WTC11 (cell line): ENCODE measurements around the gene EIF2D. TPM values are rescaled to one million over a fixed set of nuclear protein-coding genes. Genes with fewer than 3 reads are reported as not detected.

Experiments
- ATAC-seq: fragments of 200-7000 bp; cut with Tn5 transposase; 2 replicates; pipeline ENCODE4 v1.10.0; 2021; ENCODE audit warnings: mild to moderate bottlenecking, moderate library complexity
- CTCF ChIA-PET: fragments of 300-600 bp; sonication (Branson Sonifier 250); formaldehyde crosslinking; loops from one replicate; lab custom pipeline; 2021; ENCODE audit warnings: antibody characterized with exemption; lab: Charles Lee
- POLR2A ChIA-PET: fragments of 350-600 bp; sonication (Branson Sonifier 250); formaldehyde crosslinking; loops from one replicate; lab custom pipeline; 2021; ENCODE audit warnings: antibody characterized with exemption; lab: Charles Lee
- DNase-seq: peaks from one replicate; pipeline ENCODE4 v3.0.0; 2021; ENCODE audit warnings: low spot score
- H3K27ac Mint-ChIP-seq: 2 replicates; pipeline ENCODE4 v1.8.0; 2021; ENCODE audit warnings: mixed read lengths
- H3K27me3 Mint-ChIP-seq: 2 replicates; pipeline ENCODE4 v1.8.0; 2021; ENCODE audit warnings: low read depth, mild to moderate bottlenecking, moderate library complexity, mixed read lengths
- H3K36me3 Mint-ChIP-seq: 2 replicates; pipeline ENCODE4 v1.8.0; 2021; ENCODE audit warnings: mixed read lengths
- H3K4me1 Mint-ChIP-seq: 2 replicates; pipeline ENCODE4 v1.8.0; 2022; ENCODE audit warnings: mixed read lengths
- H3K4me3 Mint-ChIP-seq: 2 replicates; pipeline ENCODE4 v1.8.0; 2021; ENCODE audit warnings: mild to moderate bottlenecking, moderate library complexity, mixed read lengths
- H3K9me3 Mint-ChIP-seq: 2 replicates; pipeline ENCODE4 v1.8.0; 2021; ENCODE audit warnings: mixed read lengths
- ATF1 ChIP-seq: sonication (generic); formaldehyde crosslinking; IDR thresholded peaks from 2 replicates; pipeline ENCODE4 v1.8.1; 2023; ENCODE audit warnings: mild to moderate bottlenecking, moderate library complexity, missing genetic modification reagents
- ELF4 ChIP-seq: sonication (generic); formaldehyde crosslinking; IDR thresholded peaks from 2 replicates; pipeline ENCODE4 v1.8.1; 2022; ENCODE audit warnings: low read depth, mild to moderate bottlenecking, moderate library complexity, missing genetic modification reagents
- ETV6 ChIP-seq: sonication (generic); formaldehyde crosslinking; IDR thresholded peaks from 2 replicates; pipeline ENCODE4 v1.8.1; 2022; ENCODE audit warnings: mild to moderate bottlenecking, missing genetic modification reagents
- GTF2I ChIP-seq: fragments of 250-450 bp; sonication (Bioruptor Pico); conservative IDR thresholded peaks from 2 replicates; pipeline ENCODE4 v1.4.0; 2021; ENCODE audit warnings: mild to moderate bottlenecking
- IRF2 ChIP-seq: sonication (generic); formaldehyde crosslinking; IDR thresholded peaks from 2 replicates; pipeline ENCODE4 v1.8.0; 2022; ENCODE audit warnings: low read depth, missing genetic modification reagents, borderline replicate concordance
- SMAD3 ChIP-seq: sonication (generic); formaldehyde crosslinking; IDR thresholded peaks from 2 replicates; pipeline ENCODE4 v1.8.0; 2022; ENCODE audit warnings: missing genetic modification reagents, mild to moderate bottlenecking, borderline replicate concordance
- TEAD1 ChIP-seq: sonication (generic); formaldehyde crosslinking; IDR thresholded peaks from 2 replicates; pipeline ENCODE4 v1.8.0; 2022; ENCODE audit warnings: mild to moderate bottlenecking, missing genetic modification reagents
- TP53 ChIP-seq: sonication (generic); formaldehyde crosslinking; IDR thresholded peaks from 2 replicates; pipeline ENCODE4 v1.8.1; 2023; ENCODE audit warnings: mild to moderate bottlenecking, missing genetic modification reagents
- ZNF138 ChIP-seq: sonication (generic); formaldehyde crosslinking; conservative IDR thresholded peaks from 2 replicates; pipeline ENCODE4 v1.8.1; 2022; ENCODE audit warnings: mild to moderate bottlenecking, moderate library complexity, missing genetic modification reagents
- ZNF532 ChIP-seq: fragments of 250-450 bp; sonication (Bioruptor Pico); IDR thresholded peaks from 2 replicates; pipeline ENCODE4 v1.9.0; 2021; ENCODE audit warnings: mild to moderate bottlenecking, borderline replicate concordance
- total RNA-seq: library from RNA; stranded (reverse); gene quantifications from 3 replicates; pipeline ENCODE4 v1.2.3, GENCODE V29; 2021
- TF ChIP-seq, protein P1 (sequence below): sonication (generic); formaldehyde crosslinking; IDR thresholded peaks from 2 replicates; pipeline ENCODE4 v1.8.0; 2023; ENCODE audit warnings: missing genetic modification reagents
- TF ChIP-seq, protein P2 (sequence below): fragments of 250-450 bp; sonication (Bioruptor Pico); IDR thresholded peaks from 2 replicates; pipeline ENCODE4 v1.9.0; 2021; ENCODE audit warnings: mild to moderate bottlenecking
- TF ChIP-seq, protein P3 (sequence below): sonication (generic); formaldehyde crosslinking; IDR thresholded peaks from 2 replicates; pipeline ENCODE4 v1.8.1; 2022; ENCODE audit warnings: mild to moderate bottlenecking, missing genetic modification reagents, moderate library complexity, borderline replicate concordance
- TF ChIP-seq, protein P4 (sequence below): fragments of 250-450 bp; sonication (Bioruptor Pico); conservative IDR thresholded peaks from 2 replicates; pipeline ENCODE4 v1.9.0; 2021; ENCODE audit warnings: mild to moderate bottlenecking
- TF ChIP-seq, protein P5 (sequence below): fragments of 250-450 bp; sonication (Bioruptor Pico); IDR thresholded peaks from 2 replicates; pipeline ENCODE4 v1.9.0; 2021; ENCODE audit warnings: mild to moderate bottlenecking
- TF ChIP-seq, protein P6 (sequence below): sonication (generic); formaldehyde crosslinking; IDR thresholded peaks from 2 replicates; pipeline ENCODE4 v1.8.1; 2022; ENCODE audit warnings: mild to moderate bottlenecking, moderate library complexity, missing genetic modification reagents

The EIF2D gene
- total RNA-seq, 1 experiment from 2014 or later = 35.7 TPM

DNA sequence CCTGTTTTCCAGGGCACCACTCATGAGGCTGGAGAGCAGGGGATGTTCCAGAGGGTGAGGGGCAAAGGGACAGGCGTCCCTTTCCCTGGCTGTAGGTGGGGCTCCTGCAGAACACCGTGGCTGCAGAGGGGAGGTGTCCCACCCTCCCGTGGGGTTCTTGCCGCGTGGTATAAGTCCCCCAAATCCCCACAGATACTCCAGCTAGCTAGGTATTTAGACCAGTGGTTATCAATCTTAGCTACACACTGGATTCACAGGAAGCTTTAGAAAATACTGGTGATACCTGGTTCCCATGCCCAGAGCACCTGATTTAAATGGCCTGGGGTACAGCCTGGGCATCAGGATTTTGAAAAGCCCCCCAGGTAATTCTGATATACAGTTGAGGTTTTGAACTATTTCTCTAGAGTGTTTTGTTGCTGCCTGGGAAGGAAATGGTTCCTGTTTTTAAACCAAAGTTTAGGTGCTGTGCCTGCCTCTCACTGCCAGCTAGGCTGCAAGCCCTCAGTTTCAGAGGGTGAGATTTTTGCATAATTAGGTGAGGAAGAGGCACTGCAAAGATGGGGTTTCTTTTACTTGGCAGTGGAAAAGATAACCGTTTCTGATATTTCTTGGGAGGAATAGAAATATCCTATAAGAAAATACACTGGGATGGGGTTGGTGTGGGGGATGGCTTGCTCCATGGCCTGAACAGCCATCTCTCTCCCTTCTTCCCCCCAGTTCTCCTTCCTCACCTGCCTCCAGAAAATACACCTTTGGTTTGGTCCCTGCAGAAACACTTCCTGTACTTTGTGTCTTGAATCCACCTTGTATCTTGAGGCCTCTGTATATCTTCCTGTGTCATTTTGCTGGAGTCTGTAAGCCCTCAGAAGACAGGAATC, 53.2 kb downstream of the EIF2D start (continued):
- TF ChIP-seq ZNF532 (CRISPR knock-in tag) = no peak

GRCh38 chr1:206557636-206558473, 54.4 kb downstream of the EIF2D start:
- ATAC-seq = no peak
- POLR2A ChIA-PET = no interaction called here
- no peak for TF ChIP-seq ELF4
- TF ChIP-seq, protein P1, sequence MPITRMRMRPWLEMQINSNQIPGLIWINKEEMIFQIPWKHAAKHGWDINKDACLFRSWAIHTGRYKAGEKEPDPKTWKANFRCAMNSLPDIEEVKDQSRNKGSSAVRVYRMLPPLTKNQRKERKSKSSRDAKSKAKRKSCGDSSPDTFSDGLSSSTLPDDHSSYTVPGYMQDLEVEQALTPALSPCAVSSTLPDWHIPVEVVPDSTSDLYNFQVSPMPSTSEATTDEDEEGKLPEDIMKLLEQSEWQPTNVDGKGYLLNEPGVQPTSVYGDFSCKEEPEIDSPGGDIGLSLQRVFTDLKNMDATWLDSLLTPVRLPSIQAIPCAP (CRISPR knock-in tag) = no peak
- TF ChIP-seq, protein P2, sequence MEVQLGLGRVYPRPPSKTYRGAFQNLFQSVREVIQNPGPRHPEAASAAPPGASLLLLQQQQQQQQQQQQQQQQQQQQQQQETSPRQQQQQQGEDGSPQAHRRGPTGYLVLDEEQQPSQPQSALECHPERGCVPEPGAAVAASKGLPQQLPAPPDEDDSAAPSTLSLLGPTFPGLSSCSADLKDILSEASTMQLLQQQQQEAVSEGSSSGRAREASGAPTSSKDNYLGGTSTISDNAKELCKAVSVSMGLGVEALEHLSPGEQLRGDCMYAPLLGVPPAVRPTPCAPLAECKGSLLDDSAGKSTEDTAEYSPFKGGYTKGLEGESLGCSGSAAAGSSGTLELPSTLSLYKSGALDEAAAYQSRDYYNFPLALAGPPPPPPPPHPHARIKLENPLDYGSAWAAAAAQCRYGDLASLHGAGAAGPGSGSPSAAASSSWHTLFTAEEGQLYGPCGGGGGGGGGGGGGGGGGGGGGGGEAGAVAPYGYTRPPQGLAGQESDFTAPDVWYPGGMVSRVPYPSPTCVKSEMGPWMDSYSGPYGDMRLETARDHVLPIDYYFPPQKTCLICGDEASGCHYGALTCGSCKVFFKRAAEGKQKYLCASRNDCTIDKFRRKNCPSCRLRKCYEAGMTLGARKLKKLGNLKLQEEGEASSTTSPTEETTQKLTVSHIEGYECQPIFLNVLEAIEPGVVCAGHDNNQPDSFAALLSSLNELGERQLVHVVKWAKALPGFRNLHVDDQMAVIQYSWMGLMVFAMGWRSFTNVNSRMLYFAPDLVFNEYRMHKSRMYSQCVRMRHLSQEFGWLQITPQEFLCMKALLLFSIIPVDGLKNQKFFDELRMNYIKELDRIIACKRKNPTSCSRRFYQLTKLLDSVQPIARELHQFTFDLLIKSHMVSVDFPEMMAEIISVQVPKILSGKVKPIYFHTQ (CRISPR knock-in tag) = no peak
- TF ChIP-seq GTF2I (CRISPR knock-in tag) = no peak
- no peak for TF ChIP-seq TP53 (CRISPR knock-in tag)
- no peak for TF ChIP-seq TEAD1 (CRISPR knock-in tag)
- TF ChIP-seq, protein P3, sequence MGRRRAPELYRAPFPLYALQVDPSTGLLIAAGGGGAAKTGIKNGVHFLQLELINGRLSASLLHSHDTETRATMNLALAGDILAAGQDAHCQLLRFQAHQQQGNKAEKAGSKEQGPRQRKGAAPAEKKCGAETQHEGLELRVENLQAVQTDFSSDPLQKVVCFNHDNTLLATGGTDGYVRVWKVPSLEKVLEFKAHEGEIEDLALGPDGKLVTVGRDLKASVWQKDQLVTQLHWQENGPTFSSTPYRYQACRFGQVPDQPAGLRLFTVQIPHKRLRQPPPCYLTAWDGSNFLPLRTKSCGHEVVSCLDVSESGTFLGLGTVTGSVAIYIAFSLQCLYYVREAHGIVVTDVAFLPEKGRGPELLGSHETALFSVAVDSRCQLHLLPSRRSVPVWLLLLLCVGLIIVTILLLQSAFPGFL = no peak
- TF ChIP-seq, protein P4, sequence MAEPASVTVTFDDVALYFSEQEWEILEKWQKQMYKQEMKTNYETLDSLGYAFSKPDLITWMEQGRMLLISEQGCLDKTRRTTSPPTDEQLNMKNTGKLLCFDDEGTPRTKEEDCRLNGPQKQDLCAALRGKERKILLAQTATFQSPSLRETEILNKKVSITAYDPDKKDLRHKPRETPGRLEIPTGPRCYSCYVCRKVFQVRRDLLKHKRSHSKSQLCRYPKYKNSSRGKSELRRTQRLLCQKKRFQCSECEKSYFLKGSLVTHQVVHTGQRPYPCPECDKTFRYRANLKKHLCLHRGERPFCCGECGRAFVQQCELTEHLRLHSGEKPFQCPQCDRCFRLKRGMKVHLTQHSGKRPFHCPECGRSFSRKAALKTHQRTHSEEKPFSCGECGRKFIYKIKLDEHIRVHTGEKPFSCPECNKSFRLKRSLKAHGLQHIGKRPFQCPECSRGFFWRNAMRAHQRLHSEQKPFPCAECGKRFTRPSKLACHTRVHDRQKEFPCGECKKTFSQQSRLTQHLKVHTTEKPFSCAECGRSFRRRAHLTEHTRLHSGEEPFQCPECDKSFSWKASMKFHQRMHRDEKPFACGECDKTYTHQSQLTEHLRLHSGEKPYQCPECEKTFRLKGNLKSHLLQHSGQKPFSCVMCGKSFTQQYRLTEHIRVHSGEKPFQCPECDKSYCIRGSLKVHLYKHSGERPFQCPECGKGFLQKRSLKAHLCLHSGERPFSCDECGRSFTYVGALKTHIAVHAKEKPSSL (CRISPR knock-in tag) = no peak
- TF ChIP-seq, protein P5, sequence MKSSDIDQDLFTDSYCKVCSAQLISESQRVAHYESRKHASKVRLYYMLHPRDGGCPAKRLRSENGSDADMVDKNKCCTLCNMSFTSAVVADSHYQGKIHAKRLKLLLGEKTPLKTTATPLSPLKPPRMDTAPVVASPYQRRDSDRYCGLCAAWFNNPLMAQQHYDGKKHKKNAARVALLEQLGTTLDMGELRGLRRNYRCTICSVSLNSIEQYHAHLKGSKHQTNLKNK = no peak
- TF ChIP-seq, protein P6, sequence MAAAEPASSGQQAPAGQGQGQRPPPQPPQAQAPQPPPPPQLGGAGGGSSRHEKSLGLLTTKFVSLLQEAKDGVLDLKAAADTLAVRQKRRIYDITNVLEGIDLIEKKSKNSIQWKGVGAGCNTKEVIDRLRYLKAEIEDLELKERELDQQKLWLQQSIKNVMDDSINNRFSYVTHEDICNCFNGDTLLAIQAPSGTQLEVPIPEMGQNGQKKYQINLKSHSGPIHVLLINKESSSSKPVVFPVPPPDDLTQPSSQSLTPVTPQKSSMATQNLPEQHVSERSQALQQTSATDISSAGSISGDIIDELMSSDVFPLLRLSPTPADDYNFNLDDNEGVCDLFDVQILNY (CRISPR knock-in tag) = no peak
- TF ChIP-seq SMAD3 (CRISPR knock-in tag) = no peak
- no peak for TF ChIP-seq IRF2
- TF ChIP-seq ATF1 (CRISPR knock-in tag) = no peak
- no peak for TF ChIP-seq ETV6 (CRISPR knock-in tag)
- no peak for TF ChIP-seq ZNF138 (CRISPR knock-in tag)
- peaks cover 36% of the 10 kb centered on the region for H3K4me1 Mint-ChIP-seq
- CTCF ChIA-PET = interaction anchor here (1.1 to 4.4 kb wide), 6 partner anchors 8 to 88 kb away, joined by 3 to 49 read pairs (median 8); partner anchors contain the start of gene IKBKE
- no peak overlapping the region for H3K27ac Mint-ChIP-seq
- no peak for DNase-seq
- H3K36me3 Mint-ChIP-seq = no peaks in the 10 kb centered on the region
- peak overlapping the region; percentile 70 for H3K4me3 Mint-ChIP-seq
- H3K9me3 Mint-ChIP-seq = no peaks in the 10 kb centered on the region
- peaks cover 36% of the 10 kb centered on the region for H3K27me3 Mint-ChIP-seq
